ENCODE results near the gene FOXO6. TPM values are rescaled to one million over a fixed set of nuclear protein-coding genes. Genes with fewer than 3 reads are reported as not detected.

Gene FOXO6
- total RNA-seq, 2 experiments from 2014 or later: 0.19 TPM

GRCh38 chr1:41366455-41367287 lies 5.4 kb downstream of the FOXO6 start:
- POLR2A ChIA-PET: interaction anchor here (0.5 kb wide), 1 partner anchor 14 kb away, joined by 3 read pairs; no protein-coding TSS in a partner anchor

GRCh38 chr1:41367288-41367642 lies 6.0 kb downstream of the FOXO6 start:
- Mint-ChIP-seq H3K27me3 (peaks cover 33% of the 10 kb centered on the region), H3K4me1 (ENCODE audit: low read depth) (peaks cover 2% of the 10 kb centered on the region), H3K27ac (no peak overlapping the region), H3K4me3 (no peak overlapping the region), H3K9me3 (no peaks in the 10 kb centered on the region), H3K36me3 (no peaks in the 10 kb centered on the region)
- intact Hi-C loops (cut with micrococcal nuclease): loop anchor here (10.0 kb wide), 1 partner anchor 382 kb away; no protein-coding TSS in a partner anchor
- ChIA-PET CTCF (no interaction called here), POLR2A (no interaction called here)
- DNase-seq: no peak

More at GRCh38 chr1:41366455-41367287, 5.4 kb downstream of the FOXO6 start:
- intact Hi-C loops (cut with micrococcal nuclease): loop anchor here (10.0 kb wide), 1 partner anchor 382 kb away; no protein-coding TSS in a partner anchor
- no peaks in the 10 kb centered on the region for H3K9me3 Mint-ChIP-seq
- CTCF ChIA-PET: no interaction called here
- H3K27me3 Mint-ChIP-seq: peaks cover 34% of the 10 kb centered on the region
- peak; percentile 53 for DNase-seq
- no peaks in the 10 kb centered on the region for H3K36me3 Mint-ChIP-seq
- no peak overlapping the region for H3K27ac Mint-ChIP-seq
- peaks cover 2% of the 10 kb centered on the region for H3K4me1 Mint-ChIP-seq (ENCODE audit: low read depth)
- H3K4me3 Mint-ChIP-seq: peak overlapping the region; percentile 42

- Mint-ChIP-seq H3K36me3 (no peaks in the 10 kb centered on the region), H3K9me3 (no peaks in the 10 kb centered on the region), H3K4me3 (no peak overlapping the region), H3K27me3 (peaks cover 31% of the 10 kb centered on the region), H3K4me1 (ENCODE audit: low read depth) (no peaks in the 10 kb centered on the region), H3K27ac (no peak overlapping the region)
- intact Hi-C loops (cut with micrococcal nuclease): loop anchor here (10.0 kb wide), 1 partner anchor 384 kb away; no protein-coding TSS in a partner anchor
- ChIA-PET POLR2A (no interaction called here), CTCF (no interaction called here)
- DNase-seq: no peak
These were observed 7.1 kb downstream of the FOXO6 start for GRCh38 chr1:41368366-41368765.

- no peak for DNase-seq
- Mint-ChIP-seq H3K4me3 (no peak overlapping the region), H3K9me3 (no peaks in the 10 kb centered on the region), H3K4me1 (ENCODE audit: low read depth) (no peaks in the 10 kb centered on the region), H3K27me3 (peaks cover 28% of the 10 kb centered on the region), H3K27ac (no peak overlapping the region), H3K36me3 (no peaks in the 10 kb centered on the region)
- ChIA-PET POLR2A (no interaction called here), CTCF (no interaction called here)
- intact Hi-C loops (cut with micrococcal nuclease): loop anchor here (10.0 kb wide), 1 partner anchor 384 kb away; no protein-coding TSS in a partner anchor
These were observed 7.6 kb downstream of the FOXO6 start for GRCh38 chr1:41368801-41369200.

- Mint-ChIP-seq H3K36me3 (no peaks in the 10 kb centered on the region), H3K27ac (no peak overlapping the region), H3K27me3 (peaks cover 30% of the 10 kb centered on the region), H3K4me3 (no peak overlapping the region), H3K9me3 (no peaks in the 10 kb centered on the region), H3K4me1 (ENCODE audit: low read depth) (no peaks in the 10 kb centered on the region)
- no peak for DNase-seq
- CTCF ChIA-PET: no interaction called here
- POLR2A ChIA-PET: no interaction called here
- intact Hi-C loops (cut with micrococcal nuclease): loop anchor here (10.0 kb wide), 1 partner anchor 385 kb away; no protein-coding TSS in a partner anchor
These were observed 8.3 kb downstream of the FOXO6 start for GRCh38 chr1:41369531-41369930.

- no peaks in the 10 kb centered on the region for H3K36me3 Mint-ChIP-seq
- H3K4me3 Mint-ChIP-seq: no peak overlapping the region
- H3K4me1 Mint-ChIP-seq (ENCODE audit: low read depth): no peaks in the 10 kb centered on the region
- peaks cover 30% of the 10 kb centered on the region for H3K27me3 Mint-ChIP-seq
- CTCF ChIA-PET: interaction anchor here (0.5 kb wide), 1 partner anchor 1353 kb away, joined by 3 read pairs; no protein-coding TSS in a partner anchor
- DNase-seq: no peak
- H3K27ac Mint-ChIP-seq: no peak overlapping the region
- no peaks in the 10 kb centered on the region for H3K9me3 Mint-ChIP-seq
- intact Hi-C loops (cut with micrococcal nuclease): no loop called here
- POLR2A ChIA-PET: no interaction called here
These were observed 9.0 kb downstream of the FOXO6 start for GRCh38 chr1:41370225-41370624.

GRCh38 chr1:41370756-41371420 lies 9.7 kb downstream of the FOXO6 start:
- ChIA-PET POLR2A (no interaction called here), CTCF (interaction anchor here (0.5 kb wide), 1 partner anchor 1352 kb away, joined by 3 read pairs; no protein-coding TSS in a partner anchor)
- intact Hi-C loops (cut with micrococcal nuclease): no loop called here

GRCh38 chr1:41371630-41372599 lies 10.7 kb downstream of the FOXO6 start:
- H3K4me3 Mint-ChIP-seq: no peak overlapping the region
- intact Hi-C loops (cut with micrococcal nuclease): no loop called here
- H3K27me3 Mint-ChIP-seq: peaks cover 37% of the 10 kb centered on the region
- ChIA-PET POLR2A (no interaction called here), CTCF (no interaction called here)
- no peaks in the 10 kb centered on the region for H3K9me3 Mint-ChIP-seq
- no peaks in the 10 kb centered on the region for H3K36me3 Mint-ChIP-seq
- H3K27ac Mint-ChIP-seq: no peak overlapping the region
- DNase-seq: no peak
- H3K4me1 Mint-ChIP-seq (ENCODE audit: low read depth): no peaks in the 10 kb centered on the region

More at GRCh38 chr1:41370756-41371420, 9.7 kb downstream of the FOXO6 start:
- H3K4me1 Mint-ChIP-seq (ENCODE audit: low read depth): no peaks in the 10 kb centered on the region
- DNase-seq: no peak
- H3K27me3 Mint-ChIP-seq: peaks cover 36% of the 10 kb centered on the region
- no peak overlapping the region for H3K4me3 Mint-ChIP-seq
- H3K27ac Mint-ChIP-seq: no peak overlapping the region
- H3K36me3 Mint-ChIP-seq: no peaks in the 10 kb centered on the region
- no peaks in the 10 kb centered on the region for H3K9me3 Mint-ChIP-seq

GRCh38 chr1:41372600-41372993 lies 11.4 kb downstream of the FOXO6 start:
- no peaks in the 10 kb centered on the region for H3K9me3 Mint-ChIP-seq
- no peak overlapping the region for H3K27ac Mint-ChIP-seq
- intact Hi-C loops (cut with micrococcal nuclease): no loop called here
- H3K36me3 Mint-ChIP-seq: no peaks in the 10 kb centered on the region
- ChIA-PET CTCF (no interaction called here), POLR2A (no interaction called here)
- peaks cover 32% of the 10 kb centered on the region for H3K27me3 Mint-ChIP-seq
- H3K4me1 Mint-ChIP-seq (ENCODE audit: low read depth): no peaks in the 10 kb centered on the region
- no peak overlapping the region for H3K4me3 Mint-ChIP-seq
- DNase-seq: no peak

- intact Hi-C loops (cut with micrococcal nuclease): no loop called here
- Mint-ChIP-seq H3K27ac (no peak overlapping the region), H3K36me3 (no peaks in the 10 kb centered on the region), H3K4me1 (ENCODE audit: low read depth) (no peaks in the 10 kb centered on the region), H3K27me3 (peaks cover 29% of the 10 kb centered on the region), H3K9me3 (no peaks in the 10 kb centered on the region), H3K4me3 (no peak overlapping the region)
- CTCF ChIA-PET: no interaction called here
- POLR2A ChIA-PET: no interaction called here
- DNase-seq: no peak
These were observed 12.1 kb downstream of the FOXO6 start for GRCh38 chr1:41373373-41373772.

GRCh38 chr1:41374711-41375110 lies 13.5 kb downstream of the FOXO6 start:
- H3K4me1 Mint-ChIP-seq (ENCODE audit: low read depth): no peaks in the 10 kb centered on the region
- ChIA-PET CTCF (no interaction called here), POLR2A (no interaction called here)
- no peaks in the 10 kb centered on the region for H3K9me3 Mint-ChIP-seq
- no peak overlapping the region for H3K27ac Mint-ChIP-seq
- intact Hi-C loops (cut with micrococcal nuclease): no loop called here
- DNase-seq: no peak
- H3K4me3 Mint-ChIP-seq: no peak overlapping the region
- no peaks in the 10 kb centered on the region for H3K36me3 Mint-ChIP-seq
- peaks cover 25% of the 10 kb centered on the region for H3K27me3 Mint-ChIP-seq

- no peak overlapping the region for H3K4me3 Mint-ChIP-seq
- DNase-seq: no peak
- peaks cover 39% of the 10 kb centered on the region for H3K27me3 Mint-ChIP-seq
- no peaks in the 10 kb centered on the region for H3K36me3 Mint-ChIP-seq
- H3K27ac Mint-ChIP-seq: no peak overlapping the region
- ChIA-PET POLR2A (no interaction called here), CTCF (no interaction called here)
- intact Hi-C loops (cut with micrococcal nuclease): no loop called here
- no peaks in the 10 kb centered on the region for H3K4me1 Mint-ChIP-seq (ENCODE audit: low read depth)
- no peaks in the 10 kb centered on the region for H3K9me3 Mint-ChIP-seq
These were observed 16.2 kb downstream of the FOXO6 start for GRCh38 chr1:41377397-41377796.

Data from activated CD4-positive, alpha-beta memory T cell treated with anti-CD3 and anti-CD28 coated beads for 36 hours (primary cell).